ENCODE data around the gene TSPYL1.
A peak's percentile ranks its signal among the peaks of the same experiment; 100 is the strongest.

Gene TSPYL1

DNA sequence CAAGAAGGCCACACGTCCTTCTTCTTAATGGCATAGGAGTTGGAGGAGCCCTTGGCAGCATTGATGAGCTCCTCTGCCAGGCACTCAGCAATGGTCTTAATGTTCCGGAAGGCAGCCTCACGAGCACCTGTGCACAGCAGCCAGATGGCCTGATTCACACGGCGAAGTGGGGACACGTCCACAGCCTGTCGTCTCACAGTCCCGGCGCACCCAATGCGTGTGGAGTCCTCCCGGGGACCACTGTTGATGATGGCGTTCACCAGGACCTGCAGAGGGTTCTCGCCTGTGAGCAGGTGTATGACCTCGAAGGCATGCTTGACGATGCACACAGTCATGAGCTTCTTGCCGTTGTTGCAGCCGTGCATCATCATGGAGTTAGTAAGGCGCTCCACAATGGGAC, 21.2 kb downstream of the TSPYL1 start:
- ChIA-PET CTCF (interaction anchor here (0.7 to 1.1 kb wide), 2 partner anchors 10 to 41 kb away, joined by 3 read pairs; no protein-coding TSS in a partner anchor), POLR2A (interaction anchor here (1.8 kb wide), 1 partner anchor 21 kb away, joined by 4 read pairs; the partner anchor contains the start of gene TSPYL1)
- TF ChIP-seq TARDBP (IDR thresholded peaks at IDR 0.05) (no peak), ELF4 (IDR thresholded peaks at IDR 0.05) (no peak), SUZ12 (IDR thresholded peaks at IDR 0.05) (no peak), NFRKB (IDR thresholded peaks at IDR 0.05) (no peak), ARNT (IDR thresholded peaks at IDR 0.05) (no peak), SP1 (IDR thresholded peaks at IDR 0.05) (no peak), FOXM1 (IDR thresholded peaks at IDR 0.05; ENCODE audit: borderline replicate concordance) (no peak), FOXA1 (IDR thresholded peaks at IDR 0.05) (no peak), L3MBTL2 (conservative IDR thresholded peaks at IDR 0.05) (no peak), BHLHE40 (IDR thresholded peaks at IDR 0.05; ENCODE audit: borderline replicate concordance) (no peak), ZNF384 (IDR thresholded peaks at IDR 0.05) (no peak), HDGF (IDR thresholded peaks at IDR 0.05; ENCODE audit: borderline replicate concordance) (no peak)
- DNase-seq (ENCODE audit: extremely low spot score), result no peak

- ChIA-PET CTCF (interaction anchor here (1.6 kb wide), 1 partner anchor 12 kb away, joined by 8 read pairs; no protein-coding TSS in a partner anchor), POLR2A (interaction anchor here (3.7 kb wide), 1 partner anchor 23 kb away, joined by 18 read pairs; the partner anchor contains the start of gene TSPYL1)
- no peak for DNase-seq (ENCODE audit: extremely low spot score)
- TF ChIP-seq SP1 (IDR thresholded peaks at IDR 0.05) (no peak), CTBP1 (IDR thresholded peaks at IDR 0.05; ENCODE audit: borderline replicate concordance) (no peak), FOXK2 (IDR thresholded peaks at IDR 0.05) (no peak), SUZ12 (IDR thresholded peaks at IDR 0.05) (no peak), FOXM1 (IDR thresholded peaks at IDR 0.05; ENCODE audit: borderline replicate concordance) (no peak), TARDBP (IDR thresholded peaks at IDR 0.05) (no peak), LEF1 (IDR thresholded peaks at IDR 0.05; ENCODE audit: borderline replicate concordance) (no peak), ZNF384 (IDR thresholded peaks at IDR 0.05) (no peak), BHLHE40 (IDR thresholded peaks at IDR 0.05; ENCODE audit: borderline replicate concordance) (no peak), NFRKB (IDR thresholded peaks at IDR 0.05) (no peak), ARNT (IDR thresholded peaks at IDR 0.05) (no peak), FOXA1 (IDR thresholded peaks at IDR 0.05) (no peak), L3MBTL2 (conservative IDR thresholded peaks at IDR 0.05) (no peak), ELF4 (IDR thresholded peaks at IDR 0.05) (no peak), HDGF (IDR thresholded peaks at IDR 0.05; ENCODE audit: borderline replicate concordance) (no peak)
- TF ChIP-seq, protein P1, sequence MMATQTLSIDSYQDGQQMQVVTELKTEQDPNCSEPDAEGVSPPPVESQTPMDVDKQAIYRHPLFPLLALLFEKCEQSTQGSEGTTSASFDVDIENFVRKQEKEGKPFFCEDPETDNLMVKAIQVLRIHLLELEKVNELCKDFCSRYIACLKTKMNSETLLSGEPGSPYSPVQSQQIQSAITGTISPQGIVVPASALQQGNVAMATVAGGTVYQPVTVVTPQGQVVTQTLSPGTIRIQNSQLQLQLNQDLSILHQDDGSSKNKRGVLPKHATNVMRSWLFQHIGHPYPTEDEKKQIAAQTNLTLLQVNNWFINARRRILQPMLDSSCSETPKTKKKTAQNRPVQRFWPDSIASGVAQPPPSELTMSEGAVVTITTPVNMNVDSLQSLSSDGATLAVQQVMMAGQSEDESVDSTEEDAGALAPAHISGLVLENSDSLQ (IDR thresholded peaks at IDR 0.05), result no peak
Measured at GRCh38 chr6:116256694-116257093, 23.0 kb downstream of the TSPYL1 start.

- DNase-seq (ENCODE audit: extremely low spot score), result no peak
- ChIA-PET POLR2A (interaction anchor here (0.9 to 3.7 kb wide), 7 partner anchors 13 to 316 kb away, joined by 3 to 18 read pairs (median 7); partner anchors contain the start of genes CALHM5, RWDD1 and TSPYL1), CTCF (interaction anchor here (0.7 to 1.6 kb wide), 4 partner anchors 14 to 317 kb away, joined by 3 to 8 read pairs (median 3); no protein-coding TSS in a partner anchor)
- TF ChIP-seq, protein P1 (IDR thresholded peaks at IDR 0.05), result peak; percentile 59
- no peak for TF ChIP-seq ZNF384 (IDR thresholded peaks at IDR 0.05)
Measured at GRCh38 chr6:116255246-116255800, 24.4 kb downstream of the TSPYL1 start.

- ChIA-PET CTCF (interaction anchor here (0.7 to 1.4 kb wide), 5 partner anchors 14 to 318 kb away, joined by 3 to 5 read pairs (median 3); no protein-coding TSS in a partner anchor), POLR2A (interaction anchor here (0.9 to 3.7 kb wide), 15 partner anchors 9 to 317 kb away, joined by 3 to 18 read pairs (median 5); partner anchors contain the start of genes CALHM5, RWDD1 and TSPYL1)
- no peak for DNase-seq (ENCODE audit: extremely low spot score)
- TF ChIP-seq ARNT (IDR thresholded peaks at IDR 0.05) (no peak), HDGF (IDR thresholded peaks at IDR 0.05; ENCODE audit: borderline replicate concordance) (no peak), FOXA1 (IDR thresholded peaks at IDR 0.05) (no peak), TARDBP (IDR thresholded peaks at IDR 0.05) (no peak), LEF1 (IDR thresholded peaks at IDR 0.05; ENCODE audit: borderline replicate concordance) (no peak), L3MBTL2 (conservative IDR thresholded peaks at IDR 0.05) (no peak; the same call in 1 of the 2 replicates), CTBP1 (IDR thresholded peaks at IDR 0.05; ENCODE audit: borderline replicate concordance) (no peak), FOXM1 (IDR thresholded peaks at IDR 0.05; ENCODE audit: borderline replicate concordance) (no peak), NFRKB (IDR thresholded peaks at IDR 0.05) (no peak), SUZ12 (IDR thresholded peaks at IDR 0.05) (no peak), ELF4 (IDR thresholded peaks at IDR 0.05) (no peak; the same call in 1 of the 2 replicates), BHLHE40 (IDR thresholded peaks at IDR 0.05; ENCODE audit: borderline replicate concordance) (no peak), SP1 (IDR thresholded peaks at IDR 0.05) (no peak), ZNF384 (IDR thresholded peaks at IDR 0.05) (no peak), FOXK2 (IDR thresholded peaks at IDR 0.05) (no peak)
- TF ChIP-seq, protein P1 (IDR thresholded peaks at IDR 0.05), result no peak
Measured at GRCh38 chr6:116254297-116255056, 25.3 kb downstream of the TSPYL1 start.

DNA sequence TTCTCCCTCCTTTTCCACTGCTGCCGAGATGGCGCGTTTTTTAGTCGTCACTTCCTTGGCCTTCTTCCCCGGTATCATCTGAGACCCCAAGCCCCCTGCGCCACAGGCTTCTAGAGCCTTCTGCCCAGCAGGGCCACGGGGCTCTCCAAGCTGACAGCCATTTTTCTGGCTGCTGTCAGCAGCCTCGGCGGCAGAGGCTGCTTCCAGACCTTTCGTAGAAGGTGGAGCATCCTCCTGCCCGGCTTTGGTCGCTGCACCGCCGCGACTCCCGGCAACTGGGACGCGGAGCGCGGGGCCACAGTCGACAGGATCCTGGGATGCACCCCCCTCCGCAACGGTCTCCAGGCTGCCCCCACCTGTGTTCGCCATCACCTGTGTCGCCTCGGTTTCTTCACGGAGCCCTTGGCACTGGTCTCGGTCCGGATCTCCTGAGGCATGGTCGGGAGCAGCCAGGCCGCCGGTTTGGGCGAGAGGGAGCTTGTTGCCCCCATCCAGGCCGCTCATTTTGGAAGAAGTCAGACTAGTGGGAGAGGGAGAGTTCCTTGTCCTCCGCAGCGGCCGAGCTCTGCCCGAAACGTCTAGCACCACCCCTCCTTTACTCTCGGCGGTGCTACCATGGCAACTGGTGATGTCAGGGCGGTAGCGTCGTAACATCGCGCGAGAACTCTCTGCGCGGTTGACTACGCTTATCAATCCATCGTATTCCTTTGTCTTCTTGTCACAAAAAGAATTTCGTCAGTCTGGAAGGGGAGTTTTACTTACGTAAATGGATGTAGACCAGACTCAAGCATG, 26.0 kb downstream of the TSPYL1 start, which contains the start of gene TSPYL4:
Gene TSPYL4, minus strand, starts transcription at position 571 of the 792 bp plus-strand sequence. Its CDS starts 67 bp downstream, at position 504.
- POLR2A ChIA-PET, result interaction anchor here (0.6 to 3.7 kb wide), 16 partner anchors 8 to 318 kb away, joined by 3 to 18 read pairs (median 4); partner anchors contain the start of genes CALHM5 and TSPYL1
- peak; percentile 96 for DNase-seq (ENCODE audit: extremely low spot score)
- CTCF ChIA-PET, result interaction anchor here (1.3 to 1.4 kb wide), 2 partner anchors 15 to 307 kb away, joined by 3 to 5 read pairs; no protein-coding TSS in a partner anchor
- peak; percentile 91 for TF ChIP-seq L3MBTL2 (conservative IDR thresholded peaks at IDR 0.05)
- TF ChIP-seq SP1 (IDR thresholded peaks at IDR 0.05), result no peak
- TF ChIP-seq ELF4 (IDR thresholded peaks at IDR 0.05), result peak; percentile 50; the same call in 1 of the 2 replicates
- no peak for TF ChIP-seq ZNF384 (IDR thresholded peaks at IDR 0.05)
- TF ChIP-seq, protein P1 (IDR thresholded peaks at IDR 0.05), result peak; percentile 73

Data from HEK293T (cell line).